Breast epithelium (tissue), 3 donors: ENCODE measurements around the gene RANBP17.

Experiments used
- CTCF ChIP-seq, 3 donors: fragments of 450-650 bp; IDR thresholded peaks; one replicate each; pipeline ENCODE4 v1.5.1; 2016 to 2017; ENCODE audit warnings: antibody characterized with exemption in 3 of 3, mild to moderate bottlenecking in 3 of 3, moderate library complexity in 3 of 3
- POLR2A ChIP-seq: fragments of 450-650 bp; IDR thresholded peaks from one replicate; pipeline ENCODE4 v1.6.1; 2016; ENCODE audit warnings: antibody characterized with exemption, mild to moderate bottlenecking, moderate library complexity
- POLR2AphosphoS5 ChIP-seq, 3 donors: sonication (generic); formaldehyde crosslinking; IDR thresholded peaks; one replicate each; pipeline ENCODE4 v1.6.1; 2017; ENCODE audit warnings: antibody characterized with exemption in 3 of 3

- TF ChIP-seq CTCF (IDR thresholded peaks at IDR 0.05) (no peak), POLR2A (no peak), POLR2AphosphoS5 (IDR thresholded peaks at IDR 0.05) (no peak)
Measured at GRCh38 chr5:171315386-171315891, 453.6 kb downstream of the RANBP17 start.
